ACHN (cell line): Measurements from ENCODE around the gene CNPY3.

Experiments
- DNase-seq: peaks from one replicate; pipeline ENCODE4 v3.0.0-alpha.2; 2015
- in situ Hi-C: cut with HindIII; loops from 2 replicates; pipeline ENCODE4 v1.10.0; 2017; ENCODE audit warnings: low sequenced_read_pairs, low pct_ligation_motif_present, low pct_unique_long_range_greater_than_20kb

The CNPY3 gene

DNA sequence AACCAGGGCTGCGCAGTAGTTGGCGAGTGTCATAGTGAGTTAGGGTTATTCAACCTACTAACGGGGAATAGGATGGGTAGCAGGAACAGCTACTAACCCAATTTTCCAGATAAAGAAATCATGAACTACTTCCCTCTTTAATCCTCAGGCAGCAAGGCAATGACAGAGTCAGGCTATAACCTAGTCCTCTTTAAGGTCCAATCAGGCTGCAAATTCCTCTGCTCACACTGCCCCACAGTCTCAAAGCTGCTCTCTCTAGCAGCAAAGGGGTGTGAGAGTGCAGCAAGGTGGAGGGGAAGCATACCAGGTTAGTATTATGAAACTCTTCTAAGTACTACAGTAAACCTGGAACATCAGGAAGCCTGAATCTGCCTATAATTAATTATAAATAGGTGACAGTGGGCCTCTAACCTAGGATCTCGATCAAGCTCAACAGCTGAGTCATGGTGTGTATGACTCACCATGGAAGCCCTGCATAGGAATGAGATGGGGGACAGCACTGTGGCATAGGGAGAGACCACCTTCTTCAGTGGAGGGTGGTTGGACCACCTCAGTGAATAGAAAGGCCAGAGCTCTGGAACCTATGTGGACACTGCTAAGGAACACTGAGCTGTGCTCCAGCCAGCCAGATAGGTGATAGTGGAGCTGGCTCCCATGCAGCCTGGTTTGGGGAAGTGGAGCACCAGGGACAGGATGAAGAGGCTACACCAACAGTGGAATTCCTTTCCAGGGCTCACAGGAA lies 41.8 kb downstream of the CNPY3 start:
- peak; percentile 30 for DNase-seq
- in situ Hi-C loops: no loop called here

DNA sequence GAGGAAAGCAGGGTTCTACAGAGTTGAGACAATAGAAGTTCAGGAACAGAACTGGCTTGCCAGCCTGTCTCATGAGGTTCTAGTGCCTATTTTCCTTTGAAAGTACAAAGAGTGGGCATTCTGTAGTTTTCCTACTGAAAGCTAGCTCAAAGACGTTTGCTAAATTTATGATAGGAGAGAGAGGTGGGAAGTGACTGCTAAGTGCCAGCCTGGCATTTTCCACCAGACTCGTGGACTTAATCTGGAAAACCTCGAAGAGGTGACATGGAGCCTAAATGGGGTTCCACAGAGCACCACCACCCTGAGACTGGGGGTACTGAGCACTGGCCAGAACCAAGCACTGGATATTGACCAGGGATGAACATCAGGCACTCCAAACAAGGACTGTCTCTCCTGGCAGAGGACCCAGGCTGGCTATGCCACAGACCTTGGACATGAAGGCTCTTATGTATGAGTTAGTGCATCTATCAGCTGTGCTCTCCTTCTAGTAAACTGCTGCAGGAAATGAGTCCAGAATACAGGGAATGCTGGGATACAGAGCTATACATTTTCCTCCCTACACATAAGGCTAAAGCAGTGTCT lies 42.6 kb downstream of the CNPY3 start:
- in situ Hi-C loops: no loop called here
- DNase-seq: no peak

DNA sequence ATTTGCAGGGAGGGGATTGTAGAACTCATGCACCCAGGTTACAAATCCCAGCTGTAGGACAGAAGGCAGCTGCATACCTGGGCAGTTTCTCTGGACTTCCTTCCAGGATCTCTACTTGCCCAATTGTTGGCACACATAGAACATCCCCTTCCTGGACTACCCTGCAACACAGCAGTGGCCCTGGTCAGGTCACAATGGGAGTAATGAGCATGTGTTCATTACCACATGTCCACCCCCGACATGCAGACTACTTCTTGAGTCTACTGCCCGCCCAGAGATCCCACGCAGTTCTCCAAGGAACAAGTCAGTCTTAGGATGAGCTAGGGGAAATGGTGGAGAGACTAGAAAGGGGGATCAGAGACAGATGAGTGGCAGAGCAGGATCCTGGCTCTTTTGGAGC lies 44.6 kb downstream of the CNPY3 start:
- in situ Hi-C loops: no loop called here
- no peak for DNase-seq

DNA sequence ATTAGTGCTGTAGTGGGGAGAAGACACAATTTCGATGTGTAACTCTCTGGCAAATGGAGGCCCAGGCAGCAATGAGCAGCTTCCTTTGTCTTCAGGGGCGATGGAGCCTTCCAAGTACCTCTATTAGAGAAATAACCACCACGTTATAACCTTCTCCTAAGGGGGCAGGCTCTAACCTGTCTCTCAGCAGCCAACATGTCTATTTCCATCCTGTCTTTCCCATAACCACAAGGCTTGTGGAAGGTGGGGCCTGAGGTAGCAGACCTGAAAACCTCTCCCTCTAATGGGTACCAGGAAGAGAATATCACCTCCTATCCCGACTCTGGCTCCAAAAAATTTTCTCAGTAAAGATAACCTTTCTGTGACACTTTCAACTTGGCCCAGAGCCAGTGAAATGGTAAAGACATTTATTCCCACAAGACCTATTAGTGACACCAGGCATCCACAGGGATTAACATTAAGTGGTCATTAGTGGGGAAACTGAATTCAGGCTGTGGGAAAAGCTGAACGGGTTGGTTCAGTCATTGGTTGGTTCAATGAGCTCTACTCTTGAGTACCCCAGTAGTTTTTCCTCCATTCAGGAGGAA lies 45.7 kb downstream of the CNPY3 start:
- DNase-seq: no peak
- in situ Hi-C loops: no loop called here

DNA sequence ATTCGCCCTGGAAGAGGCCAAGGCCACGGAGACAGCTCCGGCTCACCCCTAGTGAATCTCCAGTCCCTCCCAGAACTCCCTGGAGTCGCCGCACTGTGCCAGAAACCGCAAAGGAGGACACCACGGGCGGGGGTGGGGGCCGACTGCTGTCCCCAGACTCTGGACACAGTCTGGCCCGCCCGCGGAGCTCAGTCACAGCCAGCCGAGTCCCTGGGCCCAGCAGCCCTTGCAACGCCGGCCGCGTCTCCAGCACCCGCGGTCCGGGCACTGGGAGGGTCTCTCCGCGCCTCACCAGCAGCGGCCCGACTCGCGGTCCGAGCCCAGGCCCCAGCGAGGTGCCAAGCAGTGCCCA lies 49.2 kb downstream of the CNPY3 start:
- in situ Hi-C loops: no loop called here
- DNase-seq: peak; percentile 17

DNA sequence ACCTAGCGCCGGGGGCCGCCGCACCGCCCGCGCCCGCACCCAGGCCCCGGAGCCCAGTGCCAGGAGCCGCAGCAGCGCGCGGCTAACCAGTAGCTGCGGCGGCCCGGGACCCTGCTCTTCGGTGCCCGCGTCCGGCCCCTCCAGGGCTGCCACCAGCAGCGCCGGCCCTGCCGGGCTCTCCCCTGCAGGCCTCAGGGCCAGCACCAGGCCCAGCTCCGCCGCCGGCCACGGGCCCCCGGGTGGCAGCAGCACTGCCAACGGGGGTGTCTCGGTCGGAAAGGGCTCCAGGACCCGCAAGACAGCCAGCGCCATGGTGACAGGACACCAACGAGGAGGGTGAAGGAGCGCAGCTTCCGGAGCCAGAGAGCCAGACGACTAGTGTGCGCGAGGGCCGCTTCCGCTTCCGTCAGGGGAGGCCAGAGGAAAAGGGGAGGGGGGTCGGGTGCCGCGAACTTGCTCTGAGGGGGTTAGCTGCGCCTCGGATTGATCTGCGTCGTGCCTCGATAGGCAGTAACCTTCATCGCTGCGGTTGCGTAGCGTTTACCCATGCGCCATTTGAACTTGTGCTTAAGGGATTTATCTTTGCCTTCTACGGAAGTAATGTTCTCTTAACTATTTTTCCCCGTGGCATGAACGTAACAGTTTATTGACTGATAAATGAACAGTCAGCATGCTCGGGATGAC lies 49.7 kb downstream of the CNPY3 start, which contains the start of gene PEX6:
Gene PEX6, minus strand, starts transcription at position 343 of the 684 bp plus-strand sequence. Its CDS starts 31 bp downstream, at position 312.
- in situ Hi-C loops: no loop called here
- peak; percentile 68 for DNase-seq

DNA sequence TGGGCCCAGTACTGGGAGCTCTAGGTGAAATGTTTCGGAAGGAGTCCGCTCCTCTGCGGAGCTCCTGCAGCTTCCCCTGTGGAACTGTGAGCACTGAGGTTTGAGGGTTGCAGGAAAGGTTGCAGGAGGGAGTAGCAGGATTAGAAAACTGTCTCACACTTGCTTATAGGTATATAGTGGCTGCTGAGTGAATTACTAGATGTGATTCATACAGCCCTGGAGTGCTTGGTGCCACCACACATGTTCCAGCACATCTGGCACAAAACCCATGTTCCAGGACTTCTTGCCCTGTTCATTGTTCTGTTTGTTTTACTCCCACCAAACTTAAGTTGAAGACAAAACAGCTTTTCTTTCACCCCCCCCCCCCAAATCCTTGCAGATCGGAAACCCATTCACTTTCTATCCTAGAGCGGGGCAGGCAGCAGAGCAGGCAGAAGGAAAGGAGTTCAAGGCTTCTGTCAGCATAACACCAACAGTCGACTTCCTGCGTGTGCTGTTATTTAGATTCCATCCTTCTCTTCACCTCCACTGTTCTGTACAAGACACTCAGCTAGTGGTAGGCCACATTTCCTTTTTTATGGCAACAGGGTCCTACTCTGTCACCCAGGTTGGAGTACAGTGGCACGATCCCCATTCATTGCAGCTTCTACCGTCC lies 50.4 kb downstream of the CNPY3 start:
- DNase-seq: no peak
- in situ Hi-C loops: no loop called here

DNA sequence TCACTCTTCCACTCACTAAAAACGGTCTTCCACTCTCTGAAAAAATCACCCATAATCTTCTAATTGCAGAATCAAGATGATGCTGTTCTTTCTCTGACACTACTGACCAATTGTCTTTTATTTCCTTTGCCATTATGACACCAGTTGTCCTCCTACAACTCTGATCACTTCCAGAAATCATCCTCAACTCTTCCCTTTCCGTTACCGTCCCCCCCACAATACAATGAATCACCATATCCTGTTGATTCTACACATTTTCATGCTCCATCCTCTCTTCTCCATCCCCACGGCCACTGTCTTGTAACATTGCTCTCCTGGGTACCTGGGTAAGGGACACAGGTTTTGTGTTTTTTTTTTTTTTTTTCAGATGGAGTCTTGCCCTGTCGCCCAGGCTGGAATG lies 52.6 kb downstream of the CNPY3 start:
- in situ Hi-C loops: no loop called here
- no peak for DNase-seq

DNA sequence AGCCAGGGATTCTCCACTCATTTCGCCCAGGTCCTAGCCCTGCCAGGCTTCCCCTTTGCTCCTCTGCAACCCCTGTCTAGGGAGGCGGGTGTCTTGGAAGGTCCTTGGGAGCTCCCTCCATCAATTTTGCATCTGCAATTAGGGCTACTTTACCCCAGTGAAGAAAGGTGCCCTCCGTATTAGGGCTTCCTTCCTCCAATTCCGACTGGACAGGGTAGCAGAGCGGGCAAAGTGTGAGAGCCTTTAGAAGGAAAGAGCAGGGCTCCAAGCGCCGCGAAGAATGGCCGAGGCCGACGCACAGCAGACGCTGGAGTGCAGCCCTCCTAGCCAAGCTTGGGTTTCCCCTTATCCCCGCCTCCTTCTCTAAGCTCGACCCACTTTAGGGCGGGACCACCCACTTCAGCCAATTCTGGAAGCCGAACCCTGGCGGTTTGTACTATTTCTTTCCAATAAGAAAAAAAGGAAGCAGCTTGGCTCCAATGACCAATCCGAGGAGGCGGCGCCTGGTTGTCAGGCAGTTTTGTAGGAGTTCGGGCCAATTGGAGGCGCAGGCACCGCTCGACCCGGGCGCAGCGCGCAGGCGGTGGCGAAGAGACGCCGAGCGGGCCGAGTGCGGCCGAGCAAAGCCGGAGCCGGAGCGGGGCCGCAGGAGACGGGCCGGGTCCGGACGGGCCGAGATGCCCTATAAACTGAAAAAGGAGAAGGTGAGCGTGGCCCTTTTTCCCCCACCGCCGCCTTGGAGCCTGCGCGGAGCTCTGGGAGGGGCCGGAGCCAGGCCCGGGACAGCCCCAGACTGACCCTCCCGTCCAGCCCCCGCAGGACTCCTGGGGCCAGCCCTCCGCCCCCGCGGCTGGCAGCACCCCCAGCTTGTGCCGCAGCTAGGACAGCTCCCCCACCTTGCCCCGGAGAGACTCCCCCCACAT lies 55.0 kb downstream of the CNPY3 start, which contains the start of gene PPP2R5D:
Gene PPP2R5D, plus strand, starts transcription at position 570 of the 923 bp plus-strand sequence. Its CDS starts 108 bp downstream, at position 678.
- in situ Hi-C loops: no loop called here
- DNase-seq: peak; percentile 97

DNA sequence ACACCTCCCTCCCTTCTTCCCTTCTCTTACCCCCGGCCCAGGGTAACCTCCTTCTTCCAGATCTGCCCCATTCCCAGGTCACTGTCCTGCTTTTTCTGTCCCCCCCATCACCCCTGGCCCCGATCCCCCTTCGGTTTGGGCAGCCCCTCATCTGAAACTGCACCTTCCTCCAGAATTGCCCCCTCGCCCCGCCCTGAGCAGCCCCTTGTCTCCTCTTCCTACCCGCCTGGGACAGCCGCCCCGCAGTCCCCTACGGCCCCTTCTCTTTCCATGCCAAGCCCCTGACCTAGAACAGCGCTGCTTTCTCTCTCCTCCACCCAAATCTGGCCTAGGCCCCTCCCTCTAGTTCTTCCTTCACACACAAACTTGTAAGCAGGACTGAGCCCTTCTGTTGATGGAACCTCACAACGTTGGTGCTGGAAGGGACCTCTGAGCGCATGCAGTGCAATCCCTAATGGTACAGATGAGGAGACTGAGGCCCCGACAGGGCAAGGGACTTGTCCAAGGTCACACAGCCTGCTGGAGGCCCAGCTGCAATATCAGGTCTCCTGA lies 55.7 kb downstream of the CNPY3 start:
- DNase-seq: no peak
- in situ Hi-C loops: no loop called here

DNA sequence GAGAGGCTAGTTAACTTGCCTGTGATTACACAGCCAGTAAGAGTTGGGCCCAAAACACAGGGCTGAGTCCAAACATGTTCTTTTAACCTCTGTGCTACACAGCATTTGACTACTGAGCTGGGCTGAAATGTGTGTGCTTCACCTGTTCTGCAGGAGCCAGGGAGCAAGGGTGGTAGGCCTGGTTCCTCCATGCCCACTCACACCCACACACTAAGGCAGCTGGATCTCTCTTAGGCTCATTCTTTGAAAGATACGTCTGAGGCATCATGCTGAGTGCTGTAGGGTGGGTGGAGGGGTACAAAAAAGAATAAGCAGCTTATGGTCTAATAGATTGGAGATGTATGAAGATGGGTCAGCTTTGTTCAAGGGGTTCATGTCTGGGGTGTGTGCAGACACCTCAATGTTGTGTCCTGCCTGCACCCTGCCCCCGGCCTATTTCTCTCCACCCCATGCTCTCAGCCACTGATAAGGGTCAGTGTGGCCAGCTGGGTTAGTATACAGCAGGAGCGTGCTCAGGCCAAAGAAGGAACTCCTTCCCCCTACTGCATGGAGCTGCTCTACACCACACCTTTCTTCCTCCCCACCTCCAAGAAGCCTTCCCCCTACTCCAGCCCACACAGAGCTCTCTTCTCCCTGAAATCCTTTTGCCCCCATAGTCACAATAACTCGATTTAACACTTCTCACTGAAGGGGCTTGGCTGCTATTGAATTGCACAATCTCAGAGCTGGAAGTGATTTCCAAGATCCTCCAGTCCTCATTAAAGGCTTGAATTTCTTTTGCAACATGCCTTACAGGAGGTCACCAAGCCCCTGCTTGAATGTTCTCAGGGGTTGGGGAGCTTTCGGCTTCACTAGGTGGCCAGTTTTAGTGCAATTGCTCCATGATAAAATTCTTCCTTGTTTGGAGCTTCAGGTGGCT lies 58.5 kb downstream of the CNPY3 start:
- in situ Hi-C loops: no loop called here
- DNase-seq: no peak

DNA sequence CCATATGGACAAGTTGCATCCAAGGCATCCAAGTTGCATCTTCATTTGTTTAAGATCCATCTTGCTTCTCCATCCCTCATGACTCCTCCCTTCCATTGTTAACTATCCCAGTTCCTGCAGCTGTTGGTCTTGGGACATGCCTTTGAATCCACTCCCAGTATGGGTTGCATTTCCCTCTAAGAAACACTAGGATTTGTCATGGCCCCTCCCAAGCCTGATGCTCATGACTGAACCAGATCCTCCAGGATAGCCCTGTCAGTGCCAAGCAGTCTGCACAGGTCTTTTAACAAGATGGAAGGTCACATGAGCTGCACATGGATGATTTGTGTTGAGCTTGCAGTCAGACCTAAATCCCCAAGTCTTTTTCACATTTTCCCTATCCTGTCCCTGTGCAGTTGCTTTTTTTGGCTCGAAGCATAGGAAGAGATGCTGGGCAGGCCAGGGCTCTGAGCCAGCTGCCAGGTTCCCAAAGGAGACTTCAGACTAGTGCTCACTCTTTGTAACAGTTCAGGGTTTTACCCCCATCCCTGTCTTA lies 59.3 kb downstream of the CNPY3 start:
- in situ Hi-C loops: no loop called here

More for the DNA sequence above, 59.3 kb downstream of the CNPY3 start:
- no peak for DNase-seq
